ENCODE measurements around the gene ZNF765.

DNA sequence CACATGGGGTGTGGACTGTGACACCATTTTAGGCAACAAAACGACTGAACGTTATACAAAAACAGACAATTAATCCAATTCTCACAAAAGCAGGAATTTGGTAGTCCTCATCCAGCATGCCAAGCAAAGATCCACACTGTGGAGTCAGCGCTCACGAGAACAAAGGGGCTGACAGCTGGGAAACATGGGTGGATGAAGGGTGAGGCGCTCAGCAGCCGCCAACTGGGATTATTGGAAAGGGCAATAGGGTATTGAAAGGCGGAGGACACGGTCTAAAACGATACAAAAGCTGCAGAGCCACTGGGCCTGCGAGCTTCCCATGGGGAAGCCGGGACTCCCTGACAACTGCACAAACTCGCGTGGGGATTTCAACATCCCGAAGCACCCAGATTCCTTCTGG, 67.9 kb downstream of the ZNF765 start:
- TF ChIP-seq POLR2A (IDR thresholded peaks at IDR 0.05), result no peak
- TF ChIP-seq, protein P1, sequence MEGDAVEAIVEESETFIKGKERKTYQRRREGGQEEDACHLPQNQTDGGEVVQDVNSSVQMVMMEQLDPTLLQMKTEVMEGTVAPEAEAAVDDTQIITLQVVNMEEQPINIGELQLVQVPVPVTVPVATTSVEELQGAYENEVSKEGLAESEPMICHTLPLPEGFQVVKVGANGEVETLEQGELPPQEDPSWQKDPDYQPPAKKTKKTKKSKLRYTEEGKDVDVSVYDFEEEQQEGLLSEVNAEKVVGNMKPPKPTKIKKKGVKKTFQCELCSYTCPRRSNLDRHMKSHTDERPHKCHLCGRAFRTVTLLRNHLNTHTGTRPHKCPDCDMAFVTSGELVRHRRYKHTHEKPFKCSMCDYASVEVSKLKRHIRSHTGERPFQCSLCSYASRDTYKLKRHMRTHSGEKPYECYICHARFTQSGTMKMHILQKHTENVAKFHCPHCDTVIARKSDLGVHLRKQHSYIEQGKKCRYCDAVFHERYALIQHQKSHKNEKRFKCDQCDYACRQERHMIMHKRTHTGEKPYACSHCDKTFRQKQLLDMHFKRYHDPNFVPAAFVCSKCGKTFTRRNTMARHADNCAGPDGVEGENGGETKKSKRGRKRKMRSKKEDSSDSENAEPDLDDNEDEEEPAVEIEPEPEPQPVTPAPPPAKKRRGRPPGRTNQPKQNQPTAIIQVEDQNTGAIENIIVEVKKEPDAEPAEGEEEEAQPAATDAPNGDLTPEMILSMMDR (IDR thresholded peaks at IDR 0.05), result no peak
